Panc1 (cell line): ENCODE measurements around the gene PTGFR. TPM values are rescaled to one million over a fixed set of nuclear protein-coding genes. Genes with fewer than 3 reads are reported as not detected.

Experiments
- ATAC-seq: fragments of 200-7000 bp; cut with Tn5 transposase; 2 replicates; pipeline ENCODE4 v1.9.1; 2020; ENCODE audit warnings: mild to moderate bottlenecking, moderate library complexity
- BruUV-seq: library from RNA; stranded (reverse); fragments of 400-500 nt; replicated peaks from 2 replicates; lab custom pipeline; 2021; lab: Mats Ljungman, UMichigan
- CTCF ChIA-PET: fragments of 300-600 bp; sonication (Branson Sonifier 250); formaldehyde crosslinking; loops from one replicate; lab custom pipeline; 2022; ENCODE audit warnings: antibody characterized with exemption; lab: Charles Lee
- POLR2A ChIA-PET: fragments of 300-600 bp; sonication (Branson Sonifier 250); formaldehyde crosslinking; loops from one replicate; lab custom pipeline; 2022; ENCODE audit warnings: antibody characterized with exemption; lab: Charles Lee
- DNase-seq: peaks from one replicate; pipeline ENCODE4 v3.0.0-alpha.2; 2010; ENCODE audit warnings: low read depth, low spot score
- H3K27ac ChIP-seq: 2 replicates; pipeline ENCODE4 v1.5.1; 2011; ENCODE audit warnings: mild to moderate bottlenecking, low read length, inconsistent platforms
- H3K27me3 ChIP-seq: fragments of 200-500 bp; sonication (Bioruptor generic); 2 replicates; pipeline ENCODE4 v1.6.0; 2014; ENCODE audit warnings: low read length, inconsistent platforms; ENCODE audit not compliant: control insufficient read depth, insufficient read depth
- H3K36me3 ChIP-seq: fragments of 200-500 bp; sonication (Bioruptor generic); 2 replicates; pipeline ENCODE4 v1.5.1; 2014; ENCODE audit warnings: inconsistent platforms, mild to moderate bottlenecking, low read length, moderate library complexity; ENCODE audit not compliant: control insufficient read depth, insufficient read depth
- H3K4me1 ChIP-seq: 2 replicates; pipeline ENCODE4 v1.5.1; 2011; ENCODE audit warnings: inconsistent platforms, mild to moderate bottlenecking, low read length, moderate library complexity; ENCODE audit not compliant: control insufficient read depth, insufficient read depth
- H3K4me3 ChIP-seq, 2 experiments: 2 replicates each; pipeline ENCODE4 v1.5.1; 2011 to 2012; ENCODE audit warnings: low read depth in 2 of 2, low read length in 2 of 2, mild to moderate bottlenecking in 2 of 2, inconsistent platforms in 1 of 2, moderate library complexity in 1 of 2
- H3K9me3 ChIP-seq: fragments of 200-500 bp; sonication (Bioruptor generic); 2 replicates; pipeline ENCODE4 v1.5.1; 2014; ENCODE audit warnings: low read depth, mild to moderate bottlenecking, inconsistent platforms, low read length, moderate library complexity; ENCODE audit not compliant: control insufficient read depth, insufficient read depth
- CTCF ChIP-seq: fragments of 450-650 bp; IDR thresholded peaks from 2 replicates; pipeline ENCODE4 v1.5.1; 2017; ENCODE audit warnings: mild to moderate bottlenecking
- POLR2AphosphoS5 ChIP-seq: IDR thresholded peaks from 2 replicates; pipeline ENCODE4 v1.6.1; 2012; ENCODE audit warnings: mild to moderate bottlenecking, low read depth, low read length, moderate library complexity
- REST ChIP-seq, 2 experiments: IDR thresholded peaks; 2 replicates each; pipeline ENCODE4 v1.6.1; 2011 to 2012; ENCODE audit warnings: low read depth in 2 of 2, control low read depth in 1 of 2, low read length in 1 of 2, mild to moderate bottlenecking in 1 of 2, moderate library complexity in 1 of 2; ENCODE audit not compliant: insufficient read depth in 1 of 2
- SIN3A ChIP-seq: IDR thresholded peaks from 2 replicates; pipeline ENCODE4 v1.6.1; 2012; ENCODE audit warnings: low read depth, mild to moderate bottlenecking, low read length, moderate library complexity, borderline replicate concordance; ENCODE audit not compliant: insufficient read depth
- TCF7L2 ChIP-seq: IDR thresholded peaks from 2 replicates; pipeline ENCODE4 v1.6.1; 2011; ENCODE audit warnings: mild to moderate bottlenecking, low read depth, low read length, inconsistent platforms
- in situ Hi-C: cut with HindIII; loops from 2 replicates; pipeline ENCODE4 v1.10.0; 2016; ENCODE audit warnings: low sequenced_read_pairs, low pct_unique_long_range_greater_than_20kb
- intact Hi-C: fragments of 100-400 bp; cut with micrococcal nuclease; formaldehyde crosslinking; loops from one replicate; pipeline ENCODE4 v1.10.0; 2022; ENCODE audit not compliant: unreplicated experiment
- total RNA-seq: library from RNA; stranded (reverse); gene quantifications from one replicate; pipeline ENCODE4 v1.2.1, GENCODE V29; 2021; ENCODE audit not compliant: unreplicated experiment

The PTGFR gene
- total RNA-seq, 1 experiment from 2014 or later: not detected

GRCh38 chr1:78547081-78547480 lies 56.3 kb downstream of the PTGFR start:
- no peak for ATAC-seq
- POLR2A ChIA-PET: no interaction called here
- CTCF ChIA-PET: no interaction called here
- intact Hi-C loops: no loop called here
- no TSS peak for BruUV-seq
- Histone ChIP-seq H3K4me3 (no peak overlapping the region), H3K27me3 (no peaks in the 10 kb centered on the region), H3K4me1 (no peaks in the 10 kb centered on the region), H3K27ac (no peak overlapping the region), H3K9me3 (peaks cover 10% of the 10 kb centered on the region), H3K36me3 (no peaks in the 10 kb centered on the region)
- no peak for DNase-seq
- no peak for TF ChIP-seq CTCF
- in situ Hi-C loops: no loop called here

GRCh38 chr1:78549331-78549730 lies 58.6 kb downstream of the PTGFR start:
- no peaks in the 10 kb centered on the region for H3K4me1 ChIP-seq
- intact Hi-C loops: no loop called here
- DNase-seq (no peak), ATAC-seq (no peak)
- CTCF ChIA-PET: no interaction called here
- no peaks in the 10 kb centered on the region for H3K36me3 ChIP-seq
- H3K27ac ChIP-seq: no peak overlapping the region
- in situ Hi-C loops: no loop called here
- no peaks in the 10 kb centered on the region for H3K27me3 ChIP-seq
- POLR2A ChIA-PET: no interaction called here
- peaks cover 13% of the 10 kb centered on the region for H3K9me3 ChIP-seq
- TF ChIP-seq TCF7L2 (no peak), SIN3A (no peak), REST (IDR thresholded peaks at IDR 0.05; ENCODE audit: insufficient read depth in 1 of 2, low read depth in 2 of 2, low read length in 1 of 2) (no peak), POLR2AphosphoS5 (no peak), CTCF (no peak)
- no TSS peak for BruUV-seq
- no peak overlapping the region for H3K4me3 ChIP-seq

GRCh38 chr1:78549891-78550290 lies 59.1 kb downstream of the PTGFR start:
- no peak for ATAC-seq
- in situ Hi-C loops: no loop called here
- Histone ChIP-seq H3K9me3 (peaks cover 14% of the 10 kb centered on the region), H3K27ac (no peak overlapping the region), H3K27me3 (no peaks in the 10 kb centered on the region), H3K36me3 (no peaks in the 10 kb centered on the region), H3K4me3 (no peak overlapping the region), H3K4me1 (no peaks in the 10 kb centered on the region)
- TF ChIP-seq TCF7L2 (no peak), SIN3A (no peak), REST (IDR thresholded peaks at IDR 0.05; ENCODE audit: insufficient read depth in 1 of 2, low read depth in 2 of 2, low read length in 1 of 2) (no peak), CTCF (no peak), POLR2AphosphoS5 (no peak)
- BruUV-seq: no TSS peak
- intact Hi-C loops: no loop called here
- no peak for DNase-seq
- CTCF ChIA-PET: no interaction called here
- POLR2A ChIA-PET: no interaction called here
